Activated CD4-positive, alpha-beta T cell treated with anti-CD3 and anti-CD28 coated beads for 36 hours (primary cell): Measurements from ENCODE around the gene GALNT4. TPM values are rescaled to one million over a fixed set of nuclear protein-coding genes. Genes with fewer than 3 reads are reported as not detected.

Source experiments
- ATAC-seq: fragments of 200-7000 bp; cut with Tn5 transposase; one replicate; pipeline ENCODE4 v1.10.0; 2021; ENCODE audit warnings: mild to moderate bottlenecking, moderate library complexity
- CTCF ChIA-PET: fragments of 350-600 bp; sonication (Branson Sonifier 250); formaldehyde crosslinking; loops from one replicate; lab custom pipeline; 2021; ENCODE audit warnings: antibody characterized with exemption; lab: Charles Lee
- POLR2A ChIA-PET: fragments of 350-600 bp; sonication (Branson Sonifier 250); formaldehyde crosslinking; loops from one replicate; lab custom pipeline; 2021; ENCODE audit warnings: antibody characterized with exemption, inconsistent platforms; lab: Charles Lee
- DNase-seq: peaks from one replicate; pipeline ENCODE4 v3.0.0-alpha.2; 2020
- H3K27ac Mint-ChIP-seq: one replicate; pipeline ENCODE4 v1.8.0; 2021; ENCODE audit warnings: mixed read lengths
- H3K27me3 Mint-ChIP-seq: one replicate; pipeline ENCODE4 v1.8.0; 2021; ENCODE audit warnings: mixed read lengths
- H3K36me3 Mint-ChIP-seq: one replicate; pipeline ENCODE4 v1.8.0; 2021; ENCODE audit warnings: low read depth, mixed read lengths
- H3K4me1 Mint-ChIP-seq: one replicate; pipeline ENCODE4 v1.8.0; 2021; ENCODE audit warnings: mixed read lengths
- H3K4me3 Mint-ChIP-seq: one replicate; pipeline ENCODE4 v1.8.0; 2021; ENCODE audit warnings: mild to moderate bottlenecking, moderate library complexity, mixed read lengths
- H3K9me3 Mint-ChIP-seq: one replicate; pipeline ENCODE4 v1.8.0; 2021; ENCODE audit warnings: low read depth, mixed read lengths
- intact Hi-C, 2 experiments: fragments of 100-400 bp; cut with DNase I in 1 of 2; cut with micrococcal nuclease in 1 of 2; formaldehyde crosslinking; loops; one replicate each; pipeline versions ENCODE4 v1.14.2 to v1.15.1; 2022 to 2024; cut with DNase I, micrococcal nuclease
- total RNA-seq, 2 experiments: library from RNA; stranded (reverse); gene quantifications; one replicate each; pipeline ENCODE4 v1.2.3, GENCODE V29; 2021

The GALNT4 gene
- total RNA-seq, 2 experiments from 2014 or later: 3.0 to 4.6 TPM

GRCh38 chr12:89475203-89475990 is 49.2 kb downstream of the GALNT4 start:
- no peak for ATAC-seq
- Mint-ChIP-seq H3K4me1 (peaks cover 36% of the 10 kb centered on the region), H3K9me3 (no peaks in the 10 kb centered on the region), H3K36me3 (no peaks in the 10 kb centered on the region), H3K27me3 (no peaks in the 10 kb centered on the region), H3K4me3 (no peak overlapping the region), H3K27ac (no peak overlapping the region)
- CTCF ChIA-PET: no interaction called here
- no peak for DNase-seq
- intact Hi-C loops: no loop called here
- POLR2A ChIA-PET: no interaction called here

- Mint-ChIP-seq H3K27me3 (no peaks in the 10 kb centered on the region), H3K4me3 (no peak overlapping the region), H3K27ac (peak overlapping the region; percentile 59), H3K36me3 (no peaks in the 10 kb centered on the region), H3K4me1 (peaks cover 40% of the 10 kb centered on the region), H3K9me3 (no peaks in the 10 kb centered on the region)
- CTCF ChIA-PET: interaction anchor here (1.3 kb wide), 1 partner anchor 55 kb away, joined by 5 read pairs; no protein-coding TSS in a partner anchor
- DNase-seq (no peak), ATAC-seq (no peak)
- intact Hi-C loops: no loop called here
- POLR2A ChIA-PET: no interaction called here
Measured at GRCh38 chr12:89474615-89475014, 50.0 kb downstream of the GALNT4 start.

Other genes with a start within 250 kb of the GALNT4 start
- 10 to 100 TPM; 49.9 to 60.9 TPM for gene DUSP6, start 172.3 kb downstream of the GALNT4 start, total RNA-seq
- gene POC1B, start 1.3 kb upstream of the GALNT4 start, total RNA-seq: 10 to 100 TPM; 31.1 to 47.5 TPM
- gene ATP2B1, start 184.0 kb upstream of the GALNT4 start, total RNA-seq: 10 to 100 TPM; 18.8 to 19.7 TPM